GM12878 (cell line): ENCODE measurements around the gene SSU72. TPM values are rescaled to one million over a fixed set of nuclear protein-coding genes. Genes with fewer than 3 reads are reported as not detected.

ENCODE experiments used
- ATF7 ChIP-seq: fragments of 450-650 bp; IDR thresholded peaks from 2 replicates; pipeline ENCODE4 v1.6.1; 2016; ENCODE audit warnings: low read depth, mild to moderate bottlenecking
- CBX3 ChIP-seq: fragments of 200-600 bp; sonication (generic); IDR thresholded peaks from 2 replicates; pipeline ENCODE4 v1.6.1; 2016; ENCODE audit warnings: low read depth, borderline replicate concordance
- CHD2 ChIP-seq: IDR thresholded peaks from 2 replicates; pipeline ENCODE4 v1.6.1; 2011; ENCODE audit warnings: low read depth, low read length, improper control_type of control experiment, borderline replicate concordance
- FOXM1 ChIP-seq: IDR thresholded peaks from 2 replicates; pipeline ENCODE4 v1.6.1; 2012; ENCODE audit warnings: low read depth, mild to moderate bottlenecking, inconsistent platforms, low read length, moderate library complexity
- HCFC1 ChIP-seq: fragments of 150-350 bp; IDR thresholded peaks from 2 replicates; pipeline ENCODE4 v1.6.1; 2014; ENCODE audit warnings: low read length
- JUNB ChIP-seq: IDR thresholded peaks from 2 replicates; pipeline ENCODE4 v1.6.1; 2016; ENCODE audit warnings: antibody characterized with exemption, mild to moderate bottlenecking
- KAT2A ChIP-seq: conservative IDR thresholded peaks from 2 replicates; pipeline ENCODE4 v1.6.1; 2011; ENCODE audit warnings: low read depth, low read length; ENCODE audit not compliant: control insufficient read depth
- MTA3 ChIP-seq: IDR thresholded peaks from 2 replicates; pipeline ENCODE4 v1.6.1; 2012; ENCODE audit warnings: low read length, inconsistent platforms, borderline replicate concordance
- NFIC ChIP-seq: IDR thresholded peaks from 2 replicates; pipeline ENCODE4 v1.6.1; 2012; ENCODE audit warnings: low read depth, mild to moderate bottlenecking, inconsistent platforms, low read length, moderate library complexity
- NFYA ChIP-seq: IDR thresholded peaks from 2 replicates; pipeline ENCODE4 v1.6.1; 2011; ENCODE audit warnings: low read depth, mild to moderate bottlenecking, low read length, improper control_type of control experiment, borderline replicate concordance
- NFYB ChIP-seq: IDR thresholded peaks from 2 replicates; pipeline ENCODE4 v1.6.1; 2011; ENCODE audit warnings: low read depth, mild to moderate bottlenecking, low read length, improper control_type of control experiment, moderate library complexity; ENCODE audit not compliant: insufficient read depth
- NR2F1 ChIP-seq: fragments of 450-650 bp; conservative IDR thresholded peaks from 2 replicates; pipeline ENCODE4 v1.6.1; 2017; ENCODE audit warnings: mild to moderate bottlenecking
- PAX5 ChIP-seq: IDR thresholded peaks from 2 replicates; pipeline ENCODE4 v1.6.1; 2011; ENCODE audit warnings: low read depth, low read length, borderline replicate concordance
- PML ChIP-seq: IDR thresholded peaks from 2 replicates; pipeline ENCODE4 v1.6.1; 2012; ENCODE audit warnings: low read length, inconsistent platforms
- RB1 ChIP-seq: fragments of 450-650 bp; formaldehyde crosslinking; IDR thresholded peaks from 2 replicates; pipeline ENCODE4 v1.6.1; 2017; ENCODE audit warnings: mild to moderate bottlenecking, borderline replicate concordance
- RELA ChIP-seq: fragments of 450-650 bp; IDR thresholded peaks from 2 replicates; pipeline ENCODE4 v1.8.0; 2014; ENCODE audit warnings: borderline replicate concordance; ENCODE audit not compliant: partially characterized antibody
- TARDBP ChIP-seq: IDR thresholded peaks from 2 replicates; pipeline ENCODE4 v1.6.1; 2016; ENCODE audit warnings: borderline replicate concordance
- TCF12 ChIP-seq: IDR thresholded peaks from 2 replicates; pipeline ENCODE4 v1.6.1; 2011; ENCODE audit warnings: low read depth, mild to moderate bottlenecking, low read length
- TCF3 ChIP-seq: IDR thresholded peaks from 2 replicates; pipeline ENCODE4 v1.6.1; 2012; ENCODE audit warnings: low read depth, mild to moderate bottlenecking, low read length, borderline replicate concordance; ENCODE audit not compliant: insufficient read depth
- TCF7 ChIP-seq: IDR thresholded peaks from 2 replicates; pipeline ENCODE4 v1.6.1; 2014; ENCODE audit warnings: antibody characterized with exemption, borderline replicate concordance
- polyA plus RNA-seq, 11 experiments: library from polyadenylated mRNA; depleted of rRNA in 4 of 11; unstranded in 6 of 11; stranded (reverse) in 5 of 11; fragments of >200 nt; fragmentation: Nextera tagmentation in 4 of 11; fragmentation: Illumina TruSeq in 1 of 11; extraction: Ambion mirVana in 4 of 11; extraction: Trizol in 1 of 11; gene quantifications; 1 replicate in 1 of 11; 2 replicates in 10 of 11; pipeline versions ENCODE4 v1.2.1 to v1.2.3, GENCODE V29; 2011 to 2016; ENCODE audit warnings: inconsistent platforms in 2 of 11, missing spikeins in 2 of 11, low read depth in 1 of 11
- total RNA-seq, 4 experiments: library from RNA; depleted of rRNA in 3 of 4; stranded (reverse); fragments of >200 nt in 3 of 4; fragmentation: Illumina TruSeq in 1 of 4; extraction: Trizol in 1 of 4; gene quantifications; 2 replicates each; pipeline versions ENCODE4 v1.2.1 to v1.2.3, GENCODE V29; 2013 to 2021
- TF ChIP-seq, protein P1 (sequence below): IDR thresholded peaks from 2 replicates; pipeline ENCODE4 v1.6.1; 2012; ENCODE audit warnings: low read depth, low read length, improper control_type of control experiment
- TF ChIP-seq, protein P2 (sequence below): fragments of 450-650 bp; conservative IDR thresholded peaks from 2 replicates; pipeline ENCODE4 v1.6.1; 2017; ENCODE audit warnings: mild to moderate bottlenecking, moderate library complexity
- TF ChIP-seq, protein P3 (sequence below): fragments of 150-350 bp; IDR thresholded peaks from 2 replicates; pipeline ENCODE4 v1.6.1; 2014; ENCODE audit warnings: mild to moderate bottlenecking, low read depth, low read length
- TF ChIP-seq, protein P4 (sequence below): fragments of 150-350 bp; IDR thresholded peaks from 2 replicates; pipeline ENCODE4 v1.6.1; 2016; ENCODE audit warnings: low read depth, low read length

SSU72 gene
- total and polyA plus RNA-seq, 10 of the 15 experiments (the other 5 are each of a cell fraction or from before 2014, with no cell fraction given): 28.6 to 172 (median 67.7) TPM

DNA sequence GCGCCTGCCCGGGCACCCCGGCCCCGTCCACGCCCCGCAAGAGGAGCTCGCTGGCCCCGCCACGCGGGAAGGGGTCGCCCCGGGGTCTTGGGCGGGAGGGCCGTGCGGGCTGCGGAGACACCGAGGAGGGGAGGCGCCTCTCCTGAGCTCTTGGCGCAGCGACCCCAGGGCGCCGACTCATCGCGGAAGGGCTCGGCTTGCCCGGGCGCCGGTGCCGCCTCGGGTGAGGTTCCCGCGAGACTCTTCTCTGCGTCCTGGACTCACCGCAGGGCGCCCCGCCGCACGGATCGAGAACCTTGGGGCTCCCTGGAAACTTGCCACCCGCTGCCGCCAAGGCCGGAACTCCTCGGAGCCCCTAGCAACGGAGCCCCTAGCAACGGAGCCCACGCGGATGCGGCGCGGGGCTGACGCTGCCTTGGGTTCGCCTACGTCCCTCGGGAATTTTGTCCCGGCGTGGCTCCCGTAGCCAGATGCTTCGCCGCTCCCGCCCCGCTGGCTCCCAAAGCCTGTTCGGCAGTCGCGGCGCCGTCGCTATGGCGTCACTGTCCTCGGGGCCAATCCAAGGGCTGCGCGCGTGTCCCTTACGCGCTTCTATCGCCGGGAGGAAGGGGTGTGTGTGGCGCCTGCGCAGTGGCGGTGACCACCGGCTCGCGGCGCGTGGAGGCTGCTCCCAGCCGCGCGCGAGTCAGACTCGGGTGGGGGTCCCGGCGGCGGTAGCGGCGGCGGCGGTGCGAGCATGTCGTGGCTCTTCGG is 63.0 kb downstream of the SSU72 start, which contains the start of gene ATAD3A (continued):
- TF ChIP-seq FOXM1 (no peak), TARDBP (no peak), JUNB (no peak), PML (no peak), ATF7 (peak; percentile 52), NFYA (no peak), RB1 (peak; percentile 91; the same call in 1 of the 2 replicates), HCFC1 (peak; percentile 78), TCF3 (no peak), CBX3 (no peak), PAX5 (peak; percentile 6; the same call in 1 of the 2 replicates), NR2F1 (peak; percentile 69), NFYB (peak; percentile 86), NFIC (no peak), RELA (peak; percentile 16), MTA3 (no peak), KAT2A (no peak), TCF12 (peak; percentile 51; the same call in 1 of the 2 replicates), CHD2 (peak; percentile 98), TCF7 (no peak)
- TF ChIP-seq, protein P1, sequence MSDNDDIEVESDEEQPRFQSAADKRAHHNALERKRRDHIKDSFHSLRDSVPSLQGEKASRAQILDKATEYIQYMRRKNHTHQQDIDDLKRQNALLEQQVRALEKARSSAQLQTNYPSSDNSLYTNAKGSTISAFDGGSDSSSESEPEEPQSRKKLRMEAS: peak; percentile 70; the same call in 1 of the 2 replicates
- TF ChIP-seq, protein P2, sequence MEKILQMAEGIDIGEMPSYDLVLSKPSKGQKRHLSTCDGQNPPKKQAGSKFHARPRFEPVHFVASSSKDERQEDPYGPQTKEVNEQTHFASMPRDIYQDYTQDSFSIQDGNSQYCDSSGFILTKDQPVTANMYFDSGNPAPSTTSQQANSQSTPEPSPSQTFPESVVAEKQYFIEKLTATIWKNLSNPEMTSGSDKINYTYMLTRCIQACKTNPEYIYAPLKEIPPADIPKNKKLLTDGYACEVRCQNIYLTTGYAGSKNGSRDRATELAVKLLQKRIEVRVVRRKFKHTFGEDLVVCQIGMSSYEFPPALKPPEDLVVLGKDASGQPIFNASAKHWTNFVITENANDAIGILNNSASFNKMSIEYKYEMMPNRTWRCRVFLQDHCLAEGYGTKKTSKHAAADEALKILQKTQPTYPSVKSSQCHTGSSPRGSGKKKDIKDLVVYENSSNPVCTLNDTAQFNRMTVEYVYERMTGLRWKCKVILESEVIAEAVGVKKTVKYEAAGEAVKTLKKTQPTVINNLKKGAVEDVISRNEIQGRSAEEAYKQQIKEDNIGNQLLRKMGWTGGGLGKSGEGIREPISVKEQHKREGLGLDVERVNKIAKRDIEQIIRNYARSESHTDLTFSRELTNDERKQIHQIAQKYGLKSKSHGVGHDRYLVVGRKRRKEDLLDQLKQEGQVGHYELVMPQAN: peak; percentile 84
- TF ChIP-seq, protein P3, sequence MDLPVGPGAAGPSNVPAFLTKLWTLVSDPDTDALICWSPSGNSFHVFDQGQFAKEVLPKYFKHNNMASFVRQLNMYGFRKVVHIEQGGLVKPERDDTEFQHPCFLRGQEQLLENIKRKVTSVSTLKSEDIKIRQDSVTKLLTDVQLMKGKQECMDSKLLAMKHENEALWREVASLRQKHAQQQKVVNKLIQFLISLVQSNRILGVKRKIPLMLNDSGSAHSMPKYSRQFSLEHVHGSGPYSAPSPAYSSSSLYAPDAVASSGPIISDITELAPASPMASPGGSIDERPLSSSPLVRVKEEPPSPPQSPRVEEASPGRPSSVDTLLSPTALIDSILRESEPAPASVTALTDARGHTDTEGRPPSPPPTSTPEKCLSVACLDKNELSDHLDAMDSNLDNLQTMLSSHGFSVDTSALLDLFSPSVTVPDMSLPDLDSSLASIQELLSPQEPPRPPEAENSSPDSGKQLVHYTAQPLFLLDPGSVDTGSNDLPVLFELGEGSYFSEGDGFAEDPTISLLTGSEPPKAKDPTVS: no peak
- TF ChIP-seq, protein P4, sequence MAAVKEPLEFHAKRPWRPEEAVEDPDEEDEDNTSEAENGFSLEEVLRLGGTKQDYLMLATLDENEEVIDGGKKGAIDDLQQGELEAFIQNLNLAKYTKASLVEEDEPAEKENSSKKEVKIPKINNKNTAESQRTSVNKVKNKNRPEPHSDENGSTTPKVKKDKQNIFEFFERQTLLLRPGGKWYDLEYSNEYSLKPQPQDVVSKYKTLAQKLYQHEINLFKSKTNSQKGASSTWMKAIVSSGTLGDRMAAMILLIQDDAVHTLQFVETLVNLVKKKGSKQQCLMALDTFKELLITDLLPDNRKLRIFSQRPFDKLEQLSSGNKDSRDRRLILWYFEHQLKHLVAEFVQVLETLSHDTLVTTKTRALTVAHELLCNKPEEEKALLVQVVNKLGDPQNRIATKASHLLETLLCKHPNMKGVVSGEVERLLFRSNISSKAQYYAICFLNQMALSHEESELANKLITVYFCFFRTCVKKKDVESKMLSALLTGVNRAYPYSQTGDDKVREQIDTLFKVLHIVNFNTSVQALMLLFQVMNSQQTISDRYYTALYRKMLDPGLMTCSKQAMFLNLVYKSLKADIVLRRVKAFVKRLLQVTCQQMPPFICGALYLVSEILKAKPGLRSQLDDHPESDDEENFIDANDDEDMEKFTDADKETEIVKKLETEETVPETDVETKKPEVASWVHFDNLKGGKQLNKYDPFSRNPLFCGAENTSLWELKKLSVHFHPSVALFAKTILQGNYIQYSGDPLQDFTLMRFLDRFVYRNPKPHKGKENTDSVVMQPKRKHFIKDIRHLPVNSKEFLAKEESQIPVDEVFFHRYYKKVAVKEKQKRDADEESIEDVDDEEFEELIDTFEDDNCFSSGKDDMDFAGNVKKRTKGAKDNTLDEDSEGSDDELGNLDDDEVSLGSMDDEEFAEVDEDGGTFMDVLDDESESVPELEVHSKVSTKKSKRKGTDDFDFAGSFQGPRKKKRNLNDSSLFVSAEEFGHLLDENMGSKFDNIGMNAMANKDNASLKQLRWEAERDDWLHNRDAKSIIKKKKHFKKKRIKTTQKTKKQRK: no peak
